C4-2B (cell line): Measurements from ENCODE around the gene FOLR3.

Experiments used
- CTCF ChIP-seq: fragments of 450-650 bp; conservative IDR thresholded peaks from 2 replicates; pipeline ENCODE4 v1.5.1; 2017; ENCODE audit warnings: mild to moderate bottlenecking
- ZFX ChIP-seq: fragments of 450-650 bp; IDR thresholded peaks from 2 replicates; pipeline ENCODE4 v1.6.1; 2017

GRCh38 chr11:72105888-72106287 lies 29.6 kb upstream of the FOLR3 start, which contains the start of gene TOMT:
- TF ChIP-seq CTCF (no peak), ZFX (no peak)
